GM15510 (cell line): ENCODE data around the gene TNFSF10.

Experiments used
- POLR2A ChIP-seq: IDR thresholded peaks from 3 replicates; pipeline ENCODE4 v1.6.1; 2011; ENCODE audit warnings: borderline replicate concordance; ENCODE audit not compliant: insufficient read length; ENCODE audit errors: extremely low read depth

The TNFSF10 gene

GRCh38 chr3:172536505-172536904 is 13.3 kb upstream of the TNFSF10 start:
- no peak for TF ChIP-seq POLR2A

GRCh38 chr3:172530566-172530965 is 7.3 kb upstream of the TNFSF10 start:
- TF ChIP-seq POLR2A = no peak

GRCh38 chr3:172530101-172530561 is 6.9 kb upstream of the TNFSF10 start:
- no peak for TF ChIP-seq POLR2A

GRCh38 chr3:172528677-172529076 is 5.4 kb upstream of the TNFSF10 start:
- no peak for TF ChIP-seq POLR2A

- TF ChIP-seq POLR2A = no peak
Observed at GRCh38 chr3:172527306-172527705, 4.1 kb upstream of the TNFSF10 start.

GRCh38 chr3:172525116-172525613 is 1.9 kb upstream of the TNFSF10 start:
- TF ChIP-seq POLR2A = no peak

GRCh38 chr3:172524611-172525010 is 1.4 kb upstream of the TNFSF10 start:
- TF ChIP-seq POLR2A = no peak

- no peak for TF ChIP-seq POLR2A
Observed at GRCh38 chr3:172520301-172520831, 2.9 kb downstream of the TNFSF10 start.

- TF ChIP-seq POLR2A = no peak
Observed at GRCh38 chr3:172519740-172520139, 3.5 kb downstream of the TNFSF10 start.

GRCh38 chr3:172518929-172519640 is 4.1 kb downstream of the TNFSF10 start:
- no peak for TF ChIP-seq POLR2A

GRCh38 chr3:172517859-172518466 is 5.3 kb downstream of the TNFSF10 start:
- TF ChIP-seq POLR2A = no peak

- TF ChIP-seq POLR2A = no peak
Observed at GRCh38 chr3:172516318-172517214, 6.7 kb downstream of the TNFSF10 start.

GRCh38 chr3:172515130-172515918 is 7.9 kb downstream of the TNFSF10 start:
- no peak for TF ChIP-seq POLR2A

GRCh38 chr3:172514678-172515077 is 8.6 kb downstream of the TNFSF10 start:
- TF ChIP-seq POLR2A = no peak

- no peak for TF ChIP-seq POLR2A
Observed at GRCh38 chr3:172513488-172513887, 9.7 kb downstream of the TNFSF10 start.
